A673 (cell line): ENCODE measurements around the gene TTC1.

Source experiments
- EZH2 ChIP-seq: fragments of 200-600 bp; sonication (generic); IDR thresholded peaks from 2 replicates; pipeline ENCODE4 v1.6.1; 2017; ENCODE audit warnings: borderline replicate concordance, low read depth, mild to moderate bottlenecking, mixed read lengths, antibody characterized with exemption, low read length; ENCODE audit not compliant: poor library complexity, severe bottlenecking
- TF ChIP-seq, protein P1 (sequence below): fragments of 300-800, 200-600 bp; sonication (generic); conservative IDR thresholded peaks from 2 replicates; pipeline ENCODE4 v1.5.1; 2017; ENCODE audit warnings: low read depth, mild to moderate bottlenecking, antibody characterized with exemption, low read length, moderate library complexity, mixed read lengths

DNA sequence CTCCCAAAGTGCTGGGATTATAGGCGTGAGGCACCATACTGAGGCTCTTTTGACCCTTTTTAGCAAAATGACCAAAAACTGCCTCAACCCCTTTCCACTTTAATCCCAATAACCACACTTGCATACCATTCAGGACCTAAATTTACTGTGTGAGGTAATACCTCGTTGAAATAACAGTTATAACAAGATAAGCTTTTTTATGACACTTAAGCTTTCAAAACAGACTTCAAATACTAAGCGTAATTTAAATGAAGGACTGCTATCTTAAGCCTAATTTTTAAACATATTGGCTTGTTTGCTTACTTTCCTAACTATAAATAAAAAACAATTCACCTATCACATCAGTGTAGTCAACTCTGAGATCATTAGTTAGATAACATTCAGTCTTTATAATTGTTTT is 72.6 kb downstream of the TTC1 start:
- no peak for TF ChIP-seq EZH2
- TF ChIP-seq, protein P1, sequence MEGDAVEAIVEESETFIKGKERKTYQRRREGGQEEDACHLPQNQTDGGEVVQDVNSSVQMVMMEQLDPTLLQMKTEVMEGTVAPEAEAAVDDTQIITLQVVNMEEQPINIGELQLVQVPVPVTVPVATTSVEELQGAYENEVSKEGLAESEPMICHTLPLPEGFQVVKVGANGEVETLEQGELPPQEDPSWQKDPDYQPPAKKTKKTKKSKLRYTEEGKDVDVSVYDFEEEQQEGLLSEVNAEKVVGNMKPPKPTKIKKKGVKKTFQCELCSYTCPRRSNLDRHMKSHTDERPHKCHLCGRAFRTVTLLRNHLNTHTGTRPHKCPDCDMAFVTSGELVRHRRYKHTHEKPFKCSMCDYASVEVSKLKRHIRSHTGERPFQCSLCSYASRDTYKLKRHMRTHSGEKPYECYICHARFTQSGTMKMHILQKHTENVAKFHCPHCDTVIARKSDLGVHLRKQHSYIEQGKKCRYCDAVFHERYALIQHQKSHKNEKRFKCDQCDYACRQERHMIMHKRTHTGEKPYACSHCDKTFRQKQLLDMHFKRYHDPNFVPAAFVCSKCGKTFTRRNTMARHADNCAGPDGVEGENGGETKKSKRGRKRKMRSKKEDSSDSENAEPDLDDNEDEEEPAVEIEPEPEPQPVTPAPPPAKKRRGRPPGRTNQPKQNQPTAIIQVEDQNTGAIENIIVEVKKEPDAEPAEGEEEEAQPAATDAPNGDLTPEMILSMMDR: no peak
